Testis (tissue), 3 donors: ENCODE measurements around the gene MOK. TPM values are rescaled to one million over a fixed set of nuclear protein-coding genes. Genes with fewer than 3 reads are reported as not detected.

Experiments used
- DNase-seq: peaks from one replicate; pipeline ENCODE4 v3.0.0-alpha.2; 2019
- H3K27ac ChIP-seq, 2 donors: fragments of 200-600 bp; sonication (generic); one replicate each; pipeline ENCODE4 v1.5.1; 2019
- H3K27me3 ChIP-seq: fragments of 200-600 bp; sonication (generic); one replicate; pipeline ENCODE4 v1.5.1; 2019
- H3K36me3 ChIP-seq: fragments of 200-600 bp; sonication (generic); one replicate; pipeline ENCODE4 v1.5.1; 2017; ENCODE audit warnings: low read depth; ENCODE audit errors: missing control alignments
- H3K4me1 ChIP-seq: fragments of 200-600 bp; sonication (generic); one replicate; pipeline ENCODE4 v1.5.1; 2019
- H3K4me3 ChIP-seq, 2 donors: fragments of 200-600 bp; sonication (generic); one replicate each; pipeline ENCODE4 v1.5.1; 2017 to 2019
- H3K9me3 ChIP-seq: fragments of 200-600 bp; sonication (generic); one replicate; pipeline ENCODE4 v1.5.1; 2017
- POLR2A ChIP-seq: fragments of 450-650 bp; IDR thresholded peaks from one replicate; pipeline ENCODE4 v1.6.1; 2017; ENCODE audit warnings: antibody characterized with exemption, mild to moderate bottlenecking, moderate library complexity
- WGBS, 2 donors: methylation state at CpG; one replicate each; pipeline ENCODE4 v1.1.5; 2018; 5-methylcytosine and 5-hydroxymethylcytosine counted together
- intact Hi-C: fragments of 100-400 bp; cut with DNase I; formaldehyde crosslinking; loops from one replicate; pipeline ENCODE4 v1.15.1; 2023; ENCODE audit warnings: low total_unique reads
- polyA plus RNA-seq: library from polyadenylated mRNA; stranded (reverse); fragments of 350-450 nt; fragmentation: Illumina TruSeq; extraction: RNeasy Lipid Tissue Mini Kit (QIAGEN cat#74804); gene quantifications from one replicate; pipeline ENCODE4 v1.2.3, GENCODE V29; 2014; ENCODE audit warnings: low read depth, low replicate concordance; ENCODE audit not compliant: insufficient read depth
- total RNA-seq, 2 donors: library from RNA; depleted of rRNA; stranded (reverse); fragments of >200 nt; gene quantifications; one replicate each; pipeline ENCODE4 v1.2.3, GENCODE V29; 2016
- TF ChIP-seq, protein P1 (sequence below), 3 experiments: fragments of 450-650 bp in 2 of 3; fragments of 200-600 bp in 1 of 3; sonication (generic) in 1 of 3; IDR thresholded peaks; one replicate each; pipeline ENCODE4 v1.5.1; 2016 to 2019; ENCODE audit warnings: antibody characterized with exemption in 3 of 3, mild to moderate bottlenecking in 2 of 3, moderate library complexity in 1 of 3

Gene MOK
- total and polyA plus RNA-seq, 3 donors from 2014 or later, result 157 to 188 (median 171) TPM

DNA sequence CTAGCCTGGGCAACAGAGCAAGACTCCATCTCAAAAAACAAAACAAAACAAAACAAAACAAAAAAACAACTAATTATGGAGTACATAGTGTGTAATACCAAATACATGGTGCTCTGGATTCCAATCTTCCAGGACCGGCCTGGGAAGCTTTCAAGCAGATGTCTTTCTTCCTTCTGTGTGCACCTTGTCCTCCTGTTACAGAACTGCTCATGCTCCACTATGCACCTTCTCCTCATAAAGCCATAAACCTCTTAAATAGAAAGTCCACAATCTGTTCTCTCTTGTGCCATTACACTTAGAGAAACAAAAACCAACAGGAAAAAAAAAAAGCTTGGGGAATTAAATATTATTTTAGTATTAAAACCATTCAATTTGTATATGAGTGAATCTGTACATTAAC is 12.5 kb downstream of the MOK start:
- Histone ChIP-seq H3K9me3 (no peaks in the 10 kb centered on the region), H3K4me3 (no peak overlapping the region), H3K27me3 (no peaks in the 10 kb centered on the region), H3K36me3 (no peaks in the 10 kb centered on the region), H3K27ac (no peak overlapping the region), H3K4me1 (peaks cover 6% of the 10 kb centered on the region)
- no peak for DNase-seq
- WGBS, 2 donors, result 83 to 93% methylated on average over 1 of the region's 1 CpG
- TF ChIP-seq POLR2A, result no peak
- TF ChIP-seq, protein P1, sequence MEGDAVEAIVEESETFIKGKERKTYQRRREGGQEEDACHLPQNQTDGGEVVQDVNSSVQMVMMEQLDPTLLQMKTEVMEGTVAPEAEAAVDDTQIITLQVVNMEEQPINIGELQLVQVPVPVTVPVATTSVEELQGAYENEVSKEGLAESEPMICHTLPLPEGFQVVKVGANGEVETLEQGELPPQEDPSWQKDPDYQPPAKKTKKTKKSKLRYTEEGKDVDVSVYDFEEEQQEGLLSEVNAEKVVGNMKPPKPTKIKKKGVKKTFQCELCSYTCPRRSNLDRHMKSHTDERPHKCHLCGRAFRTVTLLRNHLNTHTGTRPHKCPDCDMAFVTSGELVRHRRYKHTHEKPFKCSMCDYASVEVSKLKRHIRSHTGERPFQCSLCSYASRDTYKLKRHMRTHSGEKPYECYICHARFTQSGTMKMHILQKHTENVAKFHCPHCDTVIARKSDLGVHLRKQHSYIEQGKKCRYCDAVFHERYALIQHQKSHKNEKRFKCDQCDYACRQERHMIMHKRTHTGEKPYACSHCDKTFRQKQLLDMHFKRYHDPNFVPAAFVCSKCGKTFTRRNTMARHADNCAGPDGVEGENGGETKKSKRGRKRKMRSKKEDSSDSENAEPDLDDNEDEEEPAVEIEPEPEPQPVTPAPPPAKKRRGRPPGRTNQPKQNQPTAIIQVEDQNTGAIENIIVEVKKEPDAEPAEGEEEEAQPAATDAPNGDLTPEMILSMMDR (IDR thresholded peaks at IDR 0.05), result no peak
- intact Hi-C loops, result no loop called here

DNA sequence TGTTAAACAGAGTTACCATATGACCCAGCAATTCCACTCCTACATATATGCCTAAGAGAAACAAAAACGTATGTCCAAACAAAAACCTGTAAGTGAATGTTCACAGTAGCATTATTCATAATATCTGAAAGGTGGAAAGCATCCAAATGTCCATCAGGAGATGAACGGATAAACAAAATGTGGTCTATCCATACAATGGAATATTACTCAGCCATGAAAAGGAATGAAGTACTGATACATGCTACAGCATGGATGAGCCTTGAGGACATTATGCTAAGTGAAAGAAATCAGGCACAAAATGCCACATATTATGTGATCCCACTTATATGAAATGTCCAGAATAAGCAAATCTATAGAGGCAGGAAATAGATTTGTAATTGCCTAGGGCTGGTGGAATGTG is 16.8 kb downstream of the MOK start:
- Histone ChIP-seq H3K27me3 (no peaks in the 10 kb centered on the region), H3K4me1 (no peaks in the 10 kb centered on the region), H3K27ac (no peak overlapping the region), H3K9me3 (no peaks in the 10 kb centered on the region), H3K4me3 (no peak overlapping the region), H3K36me3 (no peaks in the 10 kb centered on the region)
- intact Hi-C loops, result no loop called here
- no peak for DNase-seq
- TF ChIP-seq POLR2A, result no peak
- TF ChIP-seq, protein P1 (IDR thresholded peaks at IDR 0.05), result no peak
- 89 to 93% methylated on average over 2 of the region's 2 CpGs for whole genome bisulfite sequencing, 2 donors

DNA sequence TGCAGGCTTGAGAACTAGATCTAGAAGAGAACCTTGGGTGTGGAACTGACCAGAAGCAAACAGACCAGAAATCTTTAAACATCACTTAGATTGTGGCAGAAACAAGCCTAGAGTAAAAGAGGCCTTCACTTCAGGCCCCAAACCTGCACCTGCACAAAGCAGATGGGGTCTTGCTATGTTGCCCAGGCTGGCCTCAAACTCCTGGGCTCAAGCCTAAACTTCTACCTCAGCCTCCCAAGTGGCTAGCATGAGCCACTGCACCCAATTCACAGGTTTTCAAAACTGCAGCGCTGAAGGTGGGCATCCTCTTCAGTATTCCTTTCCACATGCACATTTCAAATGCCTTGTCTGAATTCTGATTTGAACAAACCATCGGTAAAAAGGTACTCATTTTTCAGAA is 19.9 kb downstream of the MOK start:
- no peak overlapping the region for H3K4me3 ChIP-seq
- no peak overlapping the region for H3K27ac ChIP-seq
- no peaks in the 10 kb centered on the region for H3K4me1 ChIP-seq
- no peak for DNase-seq
- H3K27me3 ChIP-seq, result no peaks in the 10 kb centered on the region
- intact Hi-C loops, result no loop called here
- no peak for TF ChIP-seq POLR2A
- TF ChIP-seq, protein P1 (IDR thresholded peaks at IDR 0.05), result no peak
- H3K9me3 ChIP-seq, result no peaks in the 10 kb centered on the region
- H3K36me3 ChIP-seq, result no peaks in the 10 kb centered on the region
- 91 to 98% methylated on average over 2 of the region's 2 CpGs for WGBS, 2 donors

DNA sequence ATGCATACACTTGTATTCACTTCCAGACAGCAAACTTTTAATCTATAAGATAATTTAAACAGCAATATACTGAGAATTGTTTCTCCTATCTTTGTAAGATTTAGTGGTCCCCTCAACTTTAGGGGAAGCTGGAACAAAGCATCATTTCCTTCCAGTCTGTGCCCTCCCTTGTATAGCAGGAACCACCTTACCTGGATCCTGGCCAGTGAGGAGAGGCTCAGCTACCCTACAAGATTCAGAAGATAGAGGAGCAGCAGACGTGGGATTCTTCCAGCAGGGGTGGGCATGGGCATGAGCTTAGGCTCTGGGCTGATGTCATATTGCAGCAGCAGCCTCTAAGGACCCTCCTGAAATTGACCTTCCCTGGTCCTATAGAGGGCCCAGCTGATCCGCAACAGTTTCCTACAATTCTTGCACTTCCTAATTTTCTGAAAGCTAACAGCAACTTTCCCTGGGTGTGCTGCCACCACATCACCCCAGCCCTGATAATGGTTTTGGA is 21.3 kb downstream of the MOK start:
- no peak for TF ChIP-seq POLR2A
- TF ChIP-seq, protein P1 (IDR thresholded peaks at IDR 0.05), result no peak
- Histone ChIP-seq H3K36me3 (no peaks in the 10 kb centered on the region), H3K4me3 (no peak overlapping the region), H3K27me3 (no peaks in the 10 kb centered on the region), H3K27ac (no peak overlapping the region), H3K4me1 (no peaks in the 10 kb centered on the region), H3K9me3 (no peaks in the 10 kb centered on the region)
- intact Hi-C loops, result no loop called here
- no peak for DNase-seq
- 67 to 69% methylated on average over 2 of the region's 2 CpGs for WGBS, 2 donors

DNA sequence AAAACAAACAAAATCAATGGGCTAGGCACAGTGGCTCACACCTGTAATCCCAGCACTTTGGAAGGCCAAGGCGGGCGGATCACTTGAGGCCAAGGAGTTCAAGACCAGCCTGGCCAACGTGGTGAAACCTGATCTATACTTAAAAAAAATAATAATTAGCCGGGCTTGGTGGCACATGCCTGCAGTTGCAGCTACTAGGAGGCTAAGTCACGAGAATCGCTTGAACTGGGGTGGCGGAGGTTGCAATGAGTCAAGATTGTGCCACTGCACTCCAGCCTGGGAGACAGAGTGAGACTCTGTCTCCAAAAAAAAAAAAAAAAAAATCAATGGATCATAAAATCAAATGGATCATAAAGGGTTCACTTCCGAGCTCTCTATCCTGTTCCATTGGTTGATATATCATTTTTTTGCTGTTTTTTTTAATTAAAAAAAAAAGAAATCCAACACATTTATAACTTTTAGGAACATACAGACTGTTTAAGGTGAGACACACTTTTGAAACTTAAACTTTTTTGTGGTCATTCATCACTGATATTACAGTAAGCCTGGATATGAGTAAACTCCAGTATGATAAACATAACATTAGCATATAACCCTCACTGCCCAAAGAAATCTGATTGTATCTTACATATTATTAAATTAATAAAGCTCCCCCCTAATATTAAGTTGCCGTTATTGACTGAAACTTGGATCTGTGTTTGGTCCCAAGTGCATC is 22.1 kb downstream of the MOK start:
- intact Hi-C loops, result no loop called here
- TF ChIP-seq, protein P1 (IDR thresholded peaks at IDR 0.05), result no peak
- TF ChIP-seq POLR2A, result no peak
- Histone ChIP-seq H3K36me3 (no peaks in the 10 kb centered on the region), H3K27me3 (no peaks in the 10 kb centered on the region), H3K9me3 (no peaks in the 10 kb centered on the region), H3K27ac (no peak overlapping the region), H3K4me3 (no peak overlapping the region), H3K4me1 (peaks cover 3% of the 10 kb centered on the region)
- no peak for DNase-seq
- WGBS, 2 donors, result 86 to 91% methylated on average over 9 of the region's 9 CpGs
